GM18507 (cell line): Measurements from ENCODE around the gene HAUS1.

Source experiments
- DNase-seq: peaks from one replicate; pipeline ENCODE4 v3.0.0; 2011; ENCODE audit warnings: low read depth; ENCODE audit not compliant: insufficient read length; ENCODE audit errors: extremely low spot score
- FAIRE-seq: peaks from 2 replicates; lab custom pipeline; 2011; peaks lifted over from hg19 to GRCh38; lab: Jason Lieb, UNC

Gene HAUS1

GRCh38 chr18:46174342-46175041 is 70.3 kb downstream of the HAUS1 start:
- FAIRE-seq (no peak), DNase-seq (no peak)

GRCh38 chr18:46176001-46176400 is 71.8 kb downstream of the HAUS1 start:
- no peak for DNase-seq
- FAIRE-seq: no peak
